Islet precursor cell (in vitro differentiated cells): ENCODE measurements around the gene LARP6.

Experiments used
- DNase-seq: peaks from one replicate; pipeline ENCODE4 v3.0.0-alpha.2; 2018

The LARP6 gene

DNA sequence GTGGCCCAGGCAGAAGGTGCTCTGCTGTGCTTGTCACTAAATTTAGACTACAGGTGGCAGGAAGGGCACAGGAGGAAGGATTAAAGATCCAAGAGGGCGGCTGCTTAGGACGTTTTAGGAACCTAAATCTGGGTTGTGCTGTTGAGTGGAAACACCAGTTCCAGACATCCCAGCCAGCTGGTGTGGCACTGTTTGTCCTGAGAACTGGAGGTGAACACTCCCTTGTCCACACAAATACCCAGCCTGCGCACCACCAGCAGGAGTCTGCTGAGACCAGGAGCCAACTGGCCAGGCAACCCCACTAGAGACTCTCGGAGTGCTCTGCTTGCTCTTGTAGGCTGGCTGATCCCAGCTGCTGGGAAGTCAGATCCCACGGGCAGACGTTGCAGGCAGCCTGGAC lies 60.3 kb downstream of the LARP6 start:
- no peak for DNase-seq

DNA sequence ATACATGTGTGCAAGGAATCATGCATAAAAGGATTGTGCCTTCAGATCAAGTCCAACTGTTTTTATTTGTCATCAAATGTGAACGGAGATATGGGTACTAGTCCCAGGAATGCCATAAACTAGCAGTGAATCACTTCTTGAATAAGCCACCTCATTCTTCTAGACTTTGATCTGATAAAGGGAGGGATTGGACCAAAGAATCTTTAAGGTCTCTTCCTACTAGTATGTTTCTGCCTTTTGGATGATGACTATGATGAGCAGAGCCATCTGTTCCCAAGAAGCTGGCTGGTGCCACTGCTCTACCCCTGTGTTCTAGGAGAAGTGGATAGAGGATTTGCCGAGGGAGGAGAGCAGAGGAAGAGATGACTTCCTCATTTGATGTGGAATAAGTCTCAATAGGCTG lies 61.8 kb downstream of the LARP6 start:
- no peak for DNase-seq

- DNase-seq, result no peak
Measured at GRCh38 chr15:70791259-70791658, 62.7 kb downstream of the LARP6 start.

DNA sequence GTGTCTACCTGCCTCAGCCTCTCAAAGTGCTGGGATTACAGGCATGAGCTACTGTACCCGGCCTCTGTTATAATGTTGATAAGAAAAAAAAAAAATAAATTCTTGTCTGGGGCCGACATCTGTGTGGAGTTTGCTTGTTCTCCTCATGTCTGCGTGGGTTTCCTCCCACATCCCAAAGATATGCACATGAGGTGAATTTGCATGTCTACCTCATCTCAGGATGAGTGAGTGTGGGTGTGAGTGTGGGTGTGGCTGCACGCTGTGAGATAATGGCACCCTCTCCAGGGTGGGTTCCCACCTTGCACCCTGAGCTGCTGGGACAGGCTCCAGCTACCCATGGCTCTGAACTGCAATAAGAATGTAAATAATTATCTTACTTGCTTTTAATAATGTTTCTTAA lies 64.7 kb downstream of the LARP6 start:
- no peak for DNase-seq

- DNase-seq, result no peak
Measured at GRCh38 chr15:70788114-70789049, 65.6 kb downstream of the LARP6 start.

GRCh38 chr15:70786996-70787395 lies 67.0 kb downstream of the LARP6 start:
- no peak for DNase-seq

DNA sequence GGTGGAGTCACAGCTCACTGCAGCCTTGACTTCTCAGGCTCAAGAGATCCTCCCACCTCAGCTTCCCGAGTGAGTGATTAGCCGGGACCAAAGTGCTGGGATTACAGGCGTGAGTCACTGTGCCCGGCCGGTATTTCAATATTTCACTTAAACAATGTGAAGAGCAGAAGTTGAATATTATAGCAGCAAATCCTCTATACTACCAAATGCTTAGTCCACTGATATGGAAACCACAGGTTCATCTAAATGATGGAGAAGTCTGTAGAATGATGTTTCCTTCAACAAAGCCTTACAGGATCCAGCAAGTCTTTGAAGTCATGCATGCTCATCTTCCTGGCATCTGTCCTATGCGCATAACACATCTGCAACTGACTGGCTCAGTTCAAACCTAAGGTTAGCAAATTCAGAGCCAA lies 70.3 kb downstream of the LARP6 start:
- DNase-seq, result no peak

- DNase-seq, result no peak
Measured at GRCh38 chr15:70783041-70783440, 70.9 kb downstream of the LARP6 start.

DNA sequence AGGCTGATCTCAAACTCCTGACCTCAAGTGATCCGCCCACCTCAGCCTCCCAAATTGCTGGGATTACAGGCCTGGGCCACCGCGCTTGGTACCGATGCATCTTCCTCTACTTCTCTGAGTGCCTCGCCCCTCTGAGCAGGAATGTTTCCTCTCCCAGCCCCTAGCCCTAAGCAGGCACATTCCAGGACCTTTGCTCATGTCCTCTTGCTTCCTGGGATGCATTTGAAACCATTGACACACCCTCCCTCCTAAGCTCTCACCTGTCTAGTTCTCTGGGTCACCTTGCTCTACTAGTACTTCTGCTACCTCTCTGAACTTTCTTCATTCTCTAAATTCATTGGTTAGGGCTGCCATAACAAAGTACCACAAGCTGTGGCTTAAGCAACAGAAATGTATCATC lies 72.7 kb downstream of the LARP6 start:
- peak; percentile 90 for DNase-seq
